Limb (tissue), 2 donors: ENCODE measurements around the gene AMBRA1.

Source experiments
- DNase-seq, 2 donors: peaks; one replicate each; pipeline ENCODE4 v3.0.0-alpha.2; 2016; ENCODE audit errors: extremely low spot score in 2 of 2

The AMBRA1 gene

DNA sequence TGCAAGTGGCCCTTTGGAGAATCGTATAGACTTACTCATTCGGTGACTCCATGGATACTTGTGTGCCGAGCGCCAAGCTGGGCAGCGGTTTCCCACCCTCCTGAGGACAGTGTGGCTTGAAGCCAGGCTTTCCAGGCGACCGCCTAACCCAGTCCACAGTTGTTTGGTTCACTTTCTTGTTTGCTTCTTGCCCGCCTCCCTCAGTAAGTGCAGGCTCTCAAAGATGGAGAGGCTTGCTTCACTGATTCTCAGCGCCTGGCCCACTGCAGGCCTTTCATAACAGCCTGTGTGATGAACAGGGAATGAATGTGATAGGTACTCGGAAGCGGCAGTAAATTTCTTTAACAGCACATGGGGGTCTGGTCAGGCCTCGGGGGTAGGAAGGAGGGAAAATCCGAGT is 223.6 kb downstream of the AMBRA1 start:
- no peak for DNase-seq

DNA sequence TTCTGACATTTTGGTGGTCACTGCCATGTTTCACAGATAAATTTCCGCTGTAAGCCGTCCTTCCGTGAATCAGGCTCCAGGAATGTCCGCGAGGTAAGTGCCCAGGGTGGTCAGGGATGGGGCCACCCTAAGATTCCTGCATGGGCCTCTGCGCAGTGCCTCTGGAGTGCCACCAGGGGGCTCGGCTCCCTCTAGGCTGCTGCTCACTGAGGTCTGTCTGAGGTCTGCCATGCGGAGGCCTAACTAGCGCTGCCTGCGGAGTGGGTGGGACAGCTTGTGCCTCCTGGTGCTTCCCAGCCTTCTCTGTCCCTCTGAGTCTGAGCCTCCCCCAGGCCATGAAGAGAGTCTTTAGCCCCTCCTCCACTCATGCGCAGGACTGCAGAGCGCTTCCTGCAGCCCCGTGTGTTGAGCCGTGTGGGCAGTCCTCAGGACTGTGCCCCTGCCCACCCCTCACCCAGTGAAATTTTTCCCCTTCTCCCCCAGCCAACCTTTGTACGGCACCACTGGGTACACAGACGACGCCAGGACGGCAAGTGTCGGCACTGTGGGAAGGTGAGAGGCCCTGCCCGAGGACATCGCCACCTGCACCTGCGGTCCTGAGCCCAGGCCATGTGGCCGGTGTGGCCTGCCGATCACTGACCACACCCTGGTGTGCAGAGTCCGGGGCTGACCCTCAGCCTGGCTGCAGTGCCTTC is 224.2 kb downstream of the AMBRA1 start:
- peak; percentile 70 to 71 for DNase-seq

DNA sequence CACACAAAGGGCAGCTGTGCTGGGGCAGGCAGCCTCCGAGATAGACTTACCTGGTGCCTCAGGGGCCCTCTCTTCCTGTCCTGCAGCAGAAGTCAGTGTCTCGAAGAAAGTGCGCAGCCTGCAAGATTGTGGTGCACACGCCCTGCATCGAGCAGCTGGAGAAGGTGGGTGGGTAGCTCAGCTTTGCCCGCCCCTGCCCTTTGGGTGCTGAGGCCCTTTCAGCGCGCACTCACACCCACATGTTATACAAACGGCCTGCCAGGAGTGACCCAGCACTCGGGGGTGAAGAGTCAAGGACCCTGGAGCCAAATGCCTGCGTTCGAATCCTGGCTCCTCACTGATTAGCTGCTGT is 225.9 kb downstream of the AMBRA1 start:
- no peak for DNase-seq

DNA sequence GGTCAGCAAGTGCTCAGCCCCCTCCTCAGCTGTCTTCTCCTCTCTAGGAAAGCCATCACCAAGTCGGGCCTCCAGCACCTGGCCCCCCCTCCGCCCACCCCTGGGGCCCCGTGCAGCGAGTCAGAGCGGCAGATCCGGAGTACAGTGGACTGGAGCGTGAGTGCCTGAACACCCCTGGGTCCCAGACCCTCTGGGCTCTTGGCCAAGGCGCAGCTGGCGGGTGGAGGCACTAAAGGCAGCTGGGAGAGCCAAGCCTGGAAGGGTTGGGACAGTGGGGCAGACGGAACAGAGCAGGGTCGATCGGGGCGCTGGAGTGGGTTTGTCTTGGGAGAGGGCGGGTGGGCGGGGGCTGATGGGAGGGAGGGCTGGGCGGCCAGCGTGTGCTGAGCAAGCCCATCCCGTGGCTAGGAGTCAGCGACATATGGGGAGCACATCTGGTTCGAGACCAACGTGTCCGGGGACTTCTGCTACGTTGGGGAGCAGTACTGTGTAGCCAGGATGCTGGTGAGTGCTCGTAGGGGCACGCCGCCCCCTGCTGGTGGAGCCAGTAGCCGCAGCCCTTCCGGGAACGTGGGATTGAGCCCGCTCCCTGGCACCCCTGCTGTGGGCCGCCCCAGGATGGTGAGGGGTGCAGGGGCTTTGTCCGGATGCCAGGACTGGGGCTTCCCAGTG is 226.4 kb downstream of the AMBRA1 start:
- peak in 1 of 2 donors; percentile 85 for DNase-seq

DNA sequence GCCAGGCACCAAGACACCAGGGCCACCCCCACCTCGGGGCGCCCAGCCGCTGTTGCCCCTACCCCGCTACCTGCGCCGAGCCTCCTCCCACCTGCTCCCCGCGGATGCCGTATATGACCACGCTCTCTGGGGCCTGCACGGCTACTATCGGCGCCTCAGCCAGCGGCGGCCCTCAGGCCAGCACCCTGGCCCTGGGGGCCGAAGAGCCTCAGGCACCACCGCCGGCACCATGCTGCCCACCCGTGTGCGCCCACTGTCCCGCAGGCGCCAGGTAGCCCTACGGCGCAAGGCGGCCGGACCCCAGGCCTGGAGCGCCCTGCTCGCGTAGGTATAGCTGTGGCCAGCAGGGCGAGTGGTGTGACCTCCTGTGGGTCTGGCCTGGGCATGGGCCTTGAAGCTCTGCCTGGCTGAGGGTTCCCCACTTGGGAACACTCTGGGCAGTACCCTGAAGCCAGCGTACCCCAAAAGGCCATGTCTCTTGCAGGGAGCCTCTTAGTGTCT is 227.1 kb downstream of the AMBRA1 start:
- DNase-seq, result no peak

DNA sequence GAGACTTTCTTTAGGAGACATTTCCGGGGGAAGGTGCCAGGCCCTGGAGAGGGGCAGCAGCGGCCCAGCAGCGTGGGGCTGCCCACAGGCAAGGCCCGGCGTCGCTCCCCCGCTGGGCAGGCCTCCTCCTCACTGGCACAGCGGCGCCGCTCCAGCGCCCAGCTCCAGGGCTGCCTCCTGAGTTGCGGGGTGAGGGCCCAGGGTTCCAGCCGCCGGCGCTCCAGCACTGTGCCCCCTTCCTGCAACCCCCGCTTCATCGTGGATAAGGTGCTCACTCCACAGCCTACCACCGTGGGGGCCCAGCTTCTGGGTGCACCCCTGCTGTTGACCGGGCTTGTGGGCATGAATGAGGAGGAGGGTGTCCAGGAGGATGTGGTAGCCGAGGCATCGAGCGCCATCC is 227.6 kb downstream of the AMBRA1 start:
- DNase-seq, result no peak

DNA sequence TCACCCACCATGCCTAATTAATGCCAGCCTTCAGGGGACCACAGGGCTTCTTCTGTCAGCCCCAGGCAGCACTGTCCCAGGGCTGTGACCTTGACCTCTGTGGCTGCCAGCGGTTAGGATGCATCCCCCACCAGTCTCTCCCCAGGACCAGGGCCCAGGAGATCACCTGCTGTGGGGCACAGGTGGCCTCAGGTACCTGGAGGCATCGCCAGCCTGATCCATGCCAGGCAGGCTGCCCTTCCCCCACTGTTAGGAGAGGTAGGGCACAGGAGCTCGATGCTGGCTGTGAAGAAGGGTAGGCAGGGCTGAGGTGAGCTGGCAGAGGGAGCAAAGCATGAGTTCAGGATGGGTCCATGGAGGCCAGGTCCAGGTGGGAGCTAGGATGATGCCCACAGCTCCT is 229.0 kb downstream of the AMBRA1 start:
- no peak for DNase-seq

DNA sequence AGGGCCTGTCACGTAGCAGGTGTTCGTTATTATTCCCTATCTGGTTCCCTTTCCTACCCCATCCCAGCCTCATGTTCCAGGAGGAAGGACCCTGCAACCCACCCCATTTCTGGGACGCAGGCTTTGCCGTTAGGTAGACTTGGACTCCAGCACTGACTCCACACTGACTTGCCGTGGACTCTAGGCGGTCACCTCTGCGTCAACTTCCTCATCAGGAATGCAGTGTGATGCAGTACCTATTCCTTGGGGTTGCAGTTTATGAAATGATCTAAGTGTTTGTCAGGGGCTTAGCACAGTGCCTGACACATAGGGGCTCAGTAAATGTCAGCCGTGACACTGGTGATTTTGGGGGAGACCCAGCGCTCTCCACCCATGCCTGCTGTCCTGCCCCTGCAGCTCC is 229.8 kb downstream of the AMBRA1 start:
- DNase-seq, result no peak

DNA sequence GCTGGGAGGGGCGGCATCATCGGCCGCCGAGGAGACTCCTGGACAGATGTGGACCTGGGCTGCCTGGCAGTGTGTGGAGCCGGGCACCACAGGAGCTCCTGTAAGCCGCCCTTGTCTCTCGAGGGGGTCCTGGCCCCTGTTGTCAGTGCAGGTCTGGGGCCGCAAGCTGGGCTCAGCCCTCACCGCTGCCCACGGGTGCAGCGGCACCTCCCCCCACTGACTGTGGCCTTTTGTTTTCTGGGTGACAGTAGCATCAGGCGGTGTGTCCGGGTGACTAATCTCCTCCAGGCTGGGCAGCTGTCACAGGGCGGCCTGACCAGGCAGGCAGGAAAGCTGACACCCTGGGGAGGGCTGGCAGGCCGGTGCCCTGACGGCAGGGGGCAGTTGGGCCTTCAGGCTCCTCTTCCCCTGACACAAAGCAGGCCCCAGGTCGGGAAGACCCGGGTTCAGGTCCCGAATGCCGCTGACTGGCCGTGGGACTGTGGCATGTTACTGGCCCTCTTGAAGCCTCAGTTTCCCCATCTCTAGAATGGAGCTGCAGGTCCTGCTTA is 230.3 kb downstream of the AMBRA1 start:
- DNase-seq, result no peak

DNA sequence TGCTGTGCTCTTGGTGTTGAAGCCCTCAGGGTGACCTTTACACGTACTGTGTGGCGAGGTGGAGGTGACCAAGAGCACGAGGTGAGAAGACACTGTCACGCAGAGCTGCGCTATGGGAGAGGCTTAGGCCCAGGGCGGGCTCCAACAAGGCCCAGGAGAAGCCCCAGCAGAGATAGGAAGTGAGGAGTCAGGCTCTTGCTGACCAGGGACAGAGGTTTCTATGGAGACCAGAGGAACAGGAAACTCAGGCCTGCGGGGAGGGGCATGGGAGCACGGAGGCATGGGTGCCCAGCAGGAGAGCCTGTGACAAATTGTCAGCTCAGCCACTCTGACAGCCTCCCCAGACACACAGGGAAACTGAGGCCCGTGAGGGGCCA is 230.8 kb downstream of the AMBRA1 start:
- no peak for DNase-seq

DNA sequence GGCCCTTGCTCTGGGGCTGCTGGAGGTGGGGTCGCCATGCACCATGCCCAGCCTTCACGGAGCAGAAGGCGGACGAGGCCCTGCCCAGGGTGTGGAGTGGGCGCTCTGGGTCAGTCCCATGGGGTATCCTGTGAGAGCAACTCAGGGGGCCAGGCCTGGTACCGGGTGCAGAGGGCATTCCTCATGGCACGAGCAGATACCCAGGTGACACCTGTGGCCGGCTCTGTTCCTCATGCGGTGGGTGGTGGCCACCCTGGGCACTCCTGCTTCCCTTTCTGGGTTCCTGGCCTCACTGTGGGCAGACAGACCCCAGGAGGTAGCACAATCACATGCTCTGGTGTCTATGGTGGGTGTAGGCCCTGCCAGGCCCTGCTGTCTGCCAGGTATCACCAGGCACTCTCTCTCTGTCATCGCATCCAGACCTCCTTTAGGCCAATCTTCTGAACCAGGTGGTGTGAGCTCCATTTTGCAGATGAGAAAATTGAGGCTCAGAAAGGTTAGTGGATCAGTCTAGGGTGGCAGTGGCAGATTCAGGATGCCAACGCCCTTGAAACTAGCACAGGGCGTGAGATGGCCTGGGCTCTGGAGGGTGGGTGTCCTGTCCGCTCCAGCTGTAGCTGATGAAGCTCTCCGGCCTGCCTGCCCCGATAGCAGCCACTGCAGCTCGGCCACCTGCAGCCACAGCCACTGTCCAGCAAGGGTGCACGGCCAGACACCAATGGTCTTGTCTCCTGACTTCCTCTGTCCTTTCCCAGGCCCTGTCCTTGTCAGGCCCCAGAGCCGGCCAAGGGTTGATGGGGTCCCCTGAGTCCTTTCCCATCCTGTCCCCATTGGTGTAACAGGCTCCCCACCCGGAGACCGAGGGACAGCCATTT is 231.4 kb downstream of the AMBRA1 start:
- no peak for DNase-seq

DNA sequence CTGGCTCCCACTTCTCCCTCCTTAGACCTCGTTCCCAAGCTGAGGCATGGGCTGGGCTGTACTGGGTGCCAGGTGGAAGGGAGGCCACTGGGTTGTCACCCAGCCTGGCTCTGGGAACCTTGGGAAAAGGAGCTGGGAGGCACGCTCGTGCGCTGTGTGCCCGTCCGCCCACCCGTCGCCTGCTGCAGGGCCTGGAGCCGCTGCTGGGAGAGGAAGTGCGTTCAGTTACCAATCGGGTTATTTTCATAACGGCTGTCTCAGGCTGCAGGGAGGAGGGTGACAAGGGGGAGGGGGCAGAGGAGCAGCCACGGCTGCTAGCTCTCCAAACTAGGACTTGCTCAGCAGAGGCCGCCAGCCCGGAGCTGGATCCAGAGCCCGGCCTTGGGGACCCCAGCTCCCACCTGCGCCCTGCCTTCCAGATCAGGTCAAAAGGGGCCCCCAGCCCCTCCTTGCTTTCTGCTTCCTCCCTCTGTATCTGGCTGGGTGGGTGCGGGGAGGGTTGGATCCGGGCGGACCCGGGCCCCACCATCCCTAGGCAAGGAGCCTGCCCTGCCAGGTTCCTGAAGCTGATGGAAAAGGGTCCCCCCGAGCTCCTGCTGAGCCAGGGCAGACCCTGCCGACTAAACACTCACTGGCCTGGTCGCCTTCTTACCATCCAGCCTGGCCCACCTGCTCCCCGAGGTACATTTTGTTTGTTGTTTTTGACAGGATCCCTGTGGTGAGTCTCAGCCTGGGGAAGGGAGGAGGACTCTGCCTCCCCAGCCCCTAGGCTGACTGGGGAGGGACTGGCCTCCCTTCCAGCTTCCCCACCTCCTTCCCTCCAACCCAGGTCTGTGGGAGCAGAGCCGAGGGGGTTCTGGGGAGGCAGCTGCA is 232.3 kb downstream of the AMBRA1 start:
- peak; percentile 63 to 71 for DNase-seq

DNA sequence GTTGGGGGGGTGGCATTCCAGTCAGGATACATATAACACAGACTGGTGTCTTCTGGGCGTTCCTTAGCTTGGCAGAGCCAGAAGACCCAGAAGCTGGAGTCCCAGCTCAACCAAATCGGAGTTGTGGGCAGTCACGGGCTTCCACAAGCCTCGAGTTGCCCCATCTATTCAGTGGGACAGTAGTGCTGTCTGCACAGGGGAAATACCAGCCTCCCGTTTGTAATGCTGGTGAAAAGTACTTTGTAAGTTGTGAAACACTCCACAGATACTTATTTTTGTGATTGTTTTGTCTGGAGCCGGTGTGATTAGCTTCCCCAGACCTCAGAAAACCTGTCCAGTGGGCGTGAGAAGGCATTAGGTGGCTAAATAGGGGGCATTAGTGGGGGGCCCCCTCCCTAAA is 232.9 kb downstream of the AMBRA1 start:
- DNase-seq, result no peak

DNA sequence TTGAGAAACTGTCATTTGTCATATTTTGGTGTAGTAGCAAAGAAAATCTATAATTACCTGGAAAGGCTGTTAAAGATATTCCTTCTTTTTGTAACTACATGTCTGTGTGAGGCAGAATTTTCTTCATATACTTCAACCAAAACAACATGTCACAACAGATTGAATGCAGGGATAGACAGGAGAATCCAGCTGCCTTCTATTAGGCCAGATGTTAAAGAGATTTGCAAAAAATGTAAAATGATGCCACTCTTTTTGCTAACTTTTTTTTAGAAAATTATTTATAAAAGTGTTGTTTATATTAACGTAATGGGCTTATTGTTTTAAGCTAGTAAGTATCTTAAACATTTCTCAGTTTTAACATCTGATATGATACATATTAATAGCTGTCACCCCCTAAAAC is 233.9 kb downstream of the AMBRA1 start:
- no peak for DNase-seq

DNA sequence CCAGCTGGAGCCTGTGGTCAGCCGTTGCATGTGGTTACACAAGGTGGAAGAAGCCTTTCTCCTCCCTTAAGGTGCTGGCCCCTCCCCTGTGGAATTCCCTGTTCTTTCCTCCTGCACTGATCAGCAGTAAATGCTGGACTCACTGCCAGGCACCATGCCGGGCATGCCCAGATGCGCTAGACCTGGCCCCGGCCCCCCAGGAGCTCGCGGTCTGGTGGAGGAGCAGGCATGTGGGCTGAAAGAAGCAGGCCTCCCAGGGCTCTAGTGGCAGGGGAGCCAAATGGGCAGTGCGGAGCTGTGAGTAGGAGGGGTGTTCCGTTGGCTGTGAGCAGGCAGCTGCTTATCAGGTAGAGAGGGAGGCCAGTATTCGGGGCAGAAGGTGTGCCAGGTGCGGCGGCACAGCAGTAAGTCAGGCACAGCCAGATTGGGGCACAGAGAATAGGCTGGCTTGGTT is 236.3 kb downstream of the AMBRA1 start:
- no peak for DNase-seq

DNA sequence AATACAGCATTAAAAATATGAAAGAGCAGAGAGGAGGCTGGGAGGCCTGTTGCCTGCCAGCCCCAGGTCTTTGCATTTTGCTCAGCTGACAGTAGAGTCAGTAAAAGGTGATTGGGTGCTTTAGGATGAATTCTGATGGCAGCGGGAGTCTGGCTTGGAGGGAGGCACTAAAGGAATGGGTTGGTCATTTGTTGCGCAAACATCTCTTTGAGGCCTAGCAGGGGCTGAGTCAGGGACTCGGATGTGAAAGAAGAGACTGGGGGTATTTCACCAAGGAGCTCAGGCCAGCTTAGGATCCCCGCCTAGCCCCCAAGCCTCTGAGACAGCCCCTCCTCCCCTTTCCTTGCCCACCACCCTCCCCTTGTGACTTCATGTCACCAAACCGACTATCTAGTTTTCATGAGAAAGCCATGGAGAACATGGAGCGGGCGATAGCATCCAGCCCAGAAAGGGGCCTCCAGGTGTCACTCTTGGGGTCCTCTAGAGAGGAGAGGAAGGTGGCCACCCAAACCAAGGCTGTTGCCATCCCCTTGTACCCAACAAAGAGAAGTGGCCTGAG is 236.8 kb downstream of the AMBRA1 start:
- no peak for DNase-seq

DNA sequence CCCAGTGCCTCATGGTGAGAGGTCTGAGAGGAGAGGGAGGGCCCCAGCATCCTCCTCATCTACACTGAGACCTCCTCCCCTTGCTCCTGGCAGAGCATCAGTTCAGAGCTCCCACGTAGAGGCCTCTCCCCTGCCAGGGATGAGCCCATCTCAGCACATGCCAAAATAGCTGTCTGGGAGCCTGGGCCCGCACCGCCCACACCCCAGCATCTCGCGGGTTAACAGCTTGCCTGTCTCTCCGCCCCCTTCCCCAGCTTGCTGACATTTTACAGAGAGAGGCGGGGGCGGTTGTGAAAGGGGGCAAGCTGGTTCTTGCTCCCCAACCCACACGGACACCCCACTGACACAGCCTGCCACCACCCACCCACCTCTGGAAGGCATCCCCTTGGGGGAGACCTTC is 240.1 kb downstream of the AMBRA1 start:
- no peak for DNase-seq

DNA sequence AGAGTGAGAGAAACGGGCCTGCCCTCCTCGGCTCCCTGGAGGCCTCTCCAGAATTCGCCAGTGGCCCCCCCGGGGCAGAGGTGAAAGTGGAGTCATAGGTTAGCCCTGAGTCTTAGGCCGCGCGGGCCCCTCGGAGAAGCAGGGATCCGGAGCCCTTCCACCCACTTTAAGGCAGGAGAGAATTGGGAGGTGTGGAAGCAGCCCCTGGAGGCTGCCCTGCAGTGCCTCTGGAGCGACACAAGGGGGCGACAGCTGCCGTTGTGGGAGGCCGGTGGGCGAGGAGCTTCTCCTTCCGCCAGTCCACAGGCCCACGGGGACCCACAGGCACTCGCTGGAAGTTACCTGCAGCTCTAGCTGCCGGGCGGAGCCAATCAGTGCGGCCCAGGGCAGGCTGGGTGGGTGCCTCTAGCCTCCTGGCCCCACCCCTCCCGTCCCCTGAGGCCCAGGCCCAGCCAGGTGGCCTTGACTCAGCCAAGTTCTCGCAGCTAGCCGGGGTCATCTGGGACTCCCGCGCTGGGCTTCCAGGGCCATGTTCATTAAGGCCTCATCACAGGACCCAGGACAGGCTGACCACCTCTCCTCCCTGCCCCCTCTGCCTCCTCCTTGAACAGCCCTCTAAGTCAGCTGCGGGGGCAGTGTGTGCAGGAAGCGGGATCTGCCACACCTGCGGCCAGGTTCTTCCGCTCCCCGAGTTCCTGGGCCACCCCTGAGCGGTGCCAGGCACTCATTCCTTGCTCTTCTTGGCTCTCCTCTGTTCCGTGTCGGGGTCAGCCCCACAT is 241.6 kb downstream of the AMBRA1 start:
- peak in 1 of 2 donors; percentile 68 for DNase-seq

DNA sequence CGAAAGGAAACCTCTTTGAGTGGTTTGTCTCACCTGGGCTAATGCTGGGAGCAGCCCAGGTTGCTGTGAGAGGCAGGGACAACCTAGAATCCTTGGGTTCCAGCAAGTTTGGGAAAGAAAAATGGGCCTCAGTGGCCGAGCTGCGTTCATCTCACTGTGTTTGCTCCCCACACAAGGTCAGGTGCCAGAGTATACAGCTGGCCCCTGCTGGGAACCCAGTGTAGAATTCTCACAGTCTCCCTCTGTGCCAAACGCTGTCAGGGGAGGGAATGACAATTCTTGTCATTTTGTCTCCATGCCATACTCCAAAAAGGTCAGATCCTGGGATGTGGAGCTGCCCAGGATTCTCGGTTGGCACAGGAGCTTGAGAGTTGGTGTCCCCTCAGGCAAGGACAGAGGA is 242.2 kb downstream of the AMBRA1 start:
- no peak for DNase-seq

DNA sequence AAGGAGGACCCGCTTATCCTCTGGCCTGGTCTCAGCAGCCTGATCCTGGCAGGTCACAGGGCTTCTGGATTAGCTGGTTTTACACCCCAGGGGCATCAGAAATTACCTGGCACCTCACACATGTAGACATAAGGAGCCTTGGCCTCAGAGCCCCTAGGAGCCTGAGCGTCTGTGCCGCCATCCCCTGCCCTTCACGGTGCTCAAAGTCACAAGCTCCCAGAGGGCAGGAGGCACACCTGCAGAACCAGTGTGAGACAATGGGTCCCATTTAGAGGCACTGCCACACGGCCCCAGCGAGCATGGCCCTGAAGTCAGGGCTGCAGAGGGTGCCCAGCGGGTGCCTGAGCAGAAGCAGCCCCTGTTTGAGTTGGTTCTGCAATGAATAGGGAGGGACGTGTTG is 242.7 kb downstream of the AMBRA1 start:
- no peak for DNase-seq
